SIG-M5 treated with dmso at 0.1 percent for 504 hours (cell line): ENCODE results near the gene AGAP2.
"Not testable (repeated sequence)": the region's sequence is repeated elsewhere in the genome, so short reads cannot be mapped to it uniquely, and the experiment has no call there.

Source experiments
- DNase-seq: peaks from one replicate; lab custom pipeline; 2025; ENCODE audit not compliant: unreplicated experiment; lab: John Stamatoyannopoulos, UW

Gene AGAP2

GRCh38 chr12:57698414-57698813, 40.1 kb downstream of the AGAP2 start:
- no peak for DNase-seq

- no peak for DNase-seq
Measured at GRCh38 chr12:57697076-57697475, 41.5 kb downstream of the AGAP2 start.

GRCh38 chr12:57695770-57696432, 42.6 kb downstream of the AGAP2 start:
- no peak for DNase-seq

- DNase-seq = peak; percentile 19
Measured at GRCh38 chr12:57694459-57695019, 44.0 kb downstream of the AGAP2 start.

GRCh38 chr12:57693659-57694458, 44.7 kb downstream of the AGAP2 start, which contains the start of gene OS9:
TSS of gene OS9 (plus strand) at chr12:57694132. CDS start at chr12:57694162, 30 bp downstream.
- peak; percentile 100 for DNase-seq

GRCh38 chr12:57693317-57693658, 45.3 kb downstream of the AGAP2 start:
- DNase-seq = no peak

GRCh38 chr12:57692500-57692899, 46.0 kb downstream of the AGAP2 start:
- no peak for DNase-seq

- no peak for DNase-seq
Measured at GRCh38 chr12:57688931-57689330, 49.6 kb downstream of the AGAP2 start.

- DNase-seq = no peak
Measured at GRCh38 chr12:57687862-57688261, 50.7 kb downstream of the AGAP2 start.

GRCh38 chr12:57679697-57680096, 58.8 kb downstream of the AGAP2 start:
- DNase-seq = no peak

GRCh38 chr12:57677947-57678346, 60.6 kb downstream of the AGAP2 start:
- DNase-seq = not testable (repeated sequence)

GRCh38 chr12:57674691-57675090, 63.9 kb downstream of the AGAP2 start:
- no peak for DNase-seq
